Gastroesophageal sphincter (tissue), 4 donors: ENCODE data around the gene ABHD1. TPM values are rescaled to one million over a fixed set of nuclear protein-coding genes. Genes with fewer than 3 reads are reported as not detected.
"Not testable (repeated sequence)": the region's sequence is repeated elsewhere in the genome, so short reads cannot be mapped to it uniquely, and the experiment has no call there.

Source experiments
- ATAC-seq: fragments of 150-250 bp; one replicate; pipeline ENCODE4 v1.9.1; 2016; ENCODE audit warnings: mild to moderate bottlenecking, moderate library complexity
- H3K27ac ChIP-seq, 4 donors: fragments of 200-600 bp; sonication (generic) in 3 of 4; 1 replicate in 3 of 4; 2 replicates in 1 of 4; pipeline ENCODE4 v1.5.1; 2016 to 2019
- H3K27me3 ChIP-seq: fragments of 200-600 bp; sonication (generic); one replicate; pipeline ENCODE4 v1.5.1; 2019
- H3K36me3 ChIP-seq, 2 donors: fragments of 200-600 bp; sonication (generic); one replicate each; pipeline ENCODE4 v1.5.1; 2019; ENCODE audit warnings: control low read depth in 1 of 2
- H3K4me1 ChIP-seq, 3 donors: fragments of 200-600 bp; sonication (generic); 1 replicate in 2 of 3; 2 replicates in 1 of 3; pipeline ENCODE4 v1.5.1; 2016 to 2019; ENCODE audit warnings: control low read depth in 2 of 3
- H3K4me3 ChIP-seq, 2 donors: fragments of 200-600 bp; sonication (generic); one replicate each; pipeline ENCODE4 v1.5.1; 2019; ENCODE audit warnings: mild to moderate bottlenecking in 1 of 2, moderate library complexity in 1 of 2
- H3K9me3 ChIP-seq, 3 donors: fragments of 200-600 bp; sonication (generic); one replicate each; pipeline ENCODE4 v1.5.1; 2017 to 2019; ENCODE audit warnings: control low read depth in 2 of 3
- EP300 ChIP-seq: sonication (generic); formaldehyde crosslinking; IDR thresholded peaks from one replicate; pipeline ENCODE4 v1.6.1; 2017; ENCODE audit warnings: antibody characterized with exemption, mild to moderate bottlenecking
- POLR2A ChIP-seq, 2 donors: fragments of 450-650 bp; IDR thresholded peaks; one replicate each; pipeline ENCODE4 v1.6.1; 2017; ENCODE audit warnings: antibody characterized with exemption in 2 of 2, mild to moderate bottlenecking in 2 of 2, moderate library complexity in 1 of 2
- POLR2AphosphoS5 ChIP-seq: sonication (generic); formaldehyde crosslinking; IDR thresholded peaks from one replicate; pipeline ENCODE4 v1.6.1; 2017; ENCODE audit warnings: antibody characterized with exemption
- WGBS, 2 donors: methylation state at CpG; one replicate each; pipeline ENCODE4 v1.1.5; 2018; ENCODE audit warnings: low coverage in 1 of 2; 5-methylcytosine and 5-hydroxymethylcytosine counted together
- total RNA-seq, 4 donors: library from RNA; depleted of rRNA; stranded (reverse); fragments of >200 nt; gene quantifications; one replicate each; pipeline ENCODE4 v1.1.0, GENCODE V29; 2016
- TF ChIP-seq, protein P1 (sequence below), 4 experiments: fragments of 200-600 bp in 2 of 4; fragments of 450-650 bp in 2 of 4; sonication (generic) in 1 of 4; IDR thresholded peaks; one replicate each; pipeline ENCODE4 v1.5.1; 2017 to 2019; ENCODE audit warnings: antibody characterized with exemption in 4 of 4, mild to moderate bottlenecking in 2 of 4, moderate library complexity in 2 of 4

The ABHD1 gene
- total RNA-seq, 4 donors from 2014 or later, result 1.5 TPM; not detected in 3

GRCh38 chr2:27117995-27118524 lies 5.6 kb upstream of the ABHD1 start:
- TF ChIP-seq POLR2A (IDR thresholded peaks at IDR 0.05) (no peak), POLR2AphosphoS5 (no peak), EP300 (no peak)
- TF ChIP-seq, protein P1, sequence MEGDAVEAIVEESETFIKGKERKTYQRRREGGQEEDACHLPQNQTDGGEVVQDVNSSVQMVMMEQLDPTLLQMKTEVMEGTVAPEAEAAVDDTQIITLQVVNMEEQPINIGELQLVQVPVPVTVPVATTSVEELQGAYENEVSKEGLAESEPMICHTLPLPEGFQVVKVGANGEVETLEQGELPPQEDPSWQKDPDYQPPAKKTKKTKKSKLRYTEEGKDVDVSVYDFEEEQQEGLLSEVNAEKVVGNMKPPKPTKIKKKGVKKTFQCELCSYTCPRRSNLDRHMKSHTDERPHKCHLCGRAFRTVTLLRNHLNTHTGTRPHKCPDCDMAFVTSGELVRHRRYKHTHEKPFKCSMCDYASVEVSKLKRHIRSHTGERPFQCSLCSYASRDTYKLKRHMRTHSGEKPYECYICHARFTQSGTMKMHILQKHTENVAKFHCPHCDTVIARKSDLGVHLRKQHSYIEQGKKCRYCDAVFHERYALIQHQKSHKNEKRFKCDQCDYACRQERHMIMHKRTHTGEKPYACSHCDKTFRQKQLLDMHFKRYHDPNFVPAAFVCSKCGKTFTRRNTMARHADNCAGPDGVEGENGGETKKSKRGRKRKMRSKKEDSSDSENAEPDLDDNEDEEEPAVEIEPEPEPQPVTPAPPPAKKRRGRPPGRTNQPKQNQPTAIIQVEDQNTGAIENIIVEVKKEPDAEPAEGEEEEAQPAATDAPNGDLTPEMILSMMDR (IDR thresholded peaks at IDR 0.05), result no peak
- peak overlapping the region in 1 of 2 donors; percentile 50 for H3K4me3 ChIP-seq
- H3K36me3 ChIP-seq, result no peaks in the 10 kb centered on the region
- peaks cover 40% of the 10 kb centered on the region for H3K27me3 ChIP-seq
- no peak for ATAC-seq
- H3K9me3 ChIP-seq, result no peaks in the 10 kb centered on the region
- WGBS, 2 donors, result 21 to 80% methylated on average over 2 to 3 of the region's 14 CpGs
- H3K4me1 ChIP-seq, result peaks cover 0 to 17% (median 5%) of the 10 kb centered on the region in 3 donors
- H3K27ac ChIP-seq, result no peak overlapping the region

GRCh38 chr2:27118525-27119329 lies 4.9 kb upstream of the ABHD1 start, which contains the start of gene CGREF1:
TSS of gene CGREF1 (minus strand) at chr2:27119128. CDS start at chr2:27104366, 14,762 bp downstream.
- H3K27ac ChIP-seq, result no peak within 1 kb of the TSS
- H3K9me3 ChIP-seq, result no peaks in the 10 kb centered on the region
- no peaks in the 10 kb centered on the region for H3K36me3 ChIP-seq
- peaks cover 40% of the 10 kb centered on the region for H3K27me3 ChIP-seq
- TF ChIP-seq, protein P1 (IDR thresholded peaks at IDR 0.05), result no peak
- TF ChIP-seq POLR2AphosphoS5 (no peak), EP300 (no peak), POLR2A (IDR thresholded peaks at IDR 0.05) (no peak)
- H3K4me1 ChIP-seq, result peaks cover 0 to 24% (median 5%) of the 10 kb centered on the region in 3 donors
- peak; percentile 35 for ATAC-seq
- peak within 1 kb of the TSS in 1 of 2 donors; percentile 50 for H3K4me3 ChIP-seq
- 26% methylated on average over 6 of the region's 84 CpGs; no CpG with 5 or more reads in 1 of the 2 donors for WGBS, 2 donors

DNA sequence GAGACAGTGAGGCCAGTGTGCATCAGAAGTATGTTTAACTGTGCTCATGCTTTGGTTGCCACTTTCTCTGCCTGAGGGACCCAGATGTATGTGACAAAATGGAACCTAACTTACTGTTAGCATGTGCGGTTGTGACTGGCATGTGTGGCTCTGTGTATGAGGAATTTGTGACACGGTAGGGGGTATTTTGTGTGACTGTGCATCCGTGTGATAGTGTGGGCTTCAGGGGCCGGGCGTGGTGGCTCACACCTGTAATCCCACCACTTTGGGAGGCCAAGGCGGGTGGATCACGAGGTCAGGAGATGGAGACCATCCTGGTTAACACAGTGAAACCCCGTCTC lies 4.3 kb upstream of the ABHD1 start:
- H3K9me3 ChIP-seq, H3K36me3 ChIP-seq, H3K27ac ChIP-seq, ATAC-seq: not testable (repeated sequence)
- H3K4me1 ChIP-seq, result peaks cover 0 to 28% (median 5%) of the 10 kb centered on the region in 3 donors
- peak overlapping the region in 1 of 2 donors; percentile 50 for H3K4me3 ChIP-seq
- peaks cover 40% of the 10 kb centered on the region for H3K27me3 ChIP-seq
- WGBS, 2 donors, result 73% methylated on average over 7 of the region's 8 CpGs; no CpG with 5 or more reads in 1 of the 2 donors

- Histone ChIP-seq H3K36me3 (no peaks in the 10 kb centered on the region), H3K4me1 (peaks cover 0 to 28% (median 5%) of the 10 kb centered on the region in 3 donors), H3K4me3 (no peak overlapping the region), H3K9me3 (no peaks in the 10 kb centered on the region), H3K27me3 (peaks cover 29% of the 10 kb centered on the region), H3K27ac (no peak overlapping the region)
- 88 to 100% methylated on average over 1 to 2 of the region's 2 CpGs for WGBS, 2 donors
- ATAC-seq, result no peak
- TF ChIP-seq EP300 (no peak), POLR2AphosphoS5 (no peak), POLR2A (IDR thresholded peaks at IDR 0.05) (no peak)
- TF ChIP-seq, protein P1 (IDR thresholded peaks at IDR 0.05), result no peak
Measured at GRCh38 chr2:27121906-27122305, 1.7 kb upstream of the ABHD1 start.

DNA sequence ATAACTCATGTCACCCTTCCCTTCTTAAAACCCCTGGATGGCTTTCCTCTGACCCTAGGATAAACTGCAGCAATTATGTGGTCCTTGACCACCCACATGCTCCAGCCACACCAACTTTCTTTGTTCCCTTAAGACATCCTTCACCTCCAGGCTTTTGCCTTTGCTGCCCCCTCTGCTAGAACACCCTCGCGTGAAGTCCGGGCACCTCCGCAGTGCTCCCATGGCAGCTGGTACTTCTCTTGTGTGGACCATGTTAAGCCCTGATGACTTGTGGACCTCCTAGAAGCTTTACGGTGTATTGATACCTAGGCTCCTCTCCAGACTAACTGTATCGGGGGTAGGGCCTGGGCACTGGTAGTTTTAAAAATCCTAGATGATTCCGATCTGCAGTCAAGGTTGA lies 824 bp upstream of the ABHD1 start:
- no peak overlapping the region for H3K27ac ChIP-seq
- peak overlapping the region in 1 of 2 donors; percentile 69 for H3K4me3 ChIP-seq
- peaks cover 20% of the 10 kb centered on the region for H3K27me3 ChIP-seq
- H3K36me3 ChIP-seq, result no peaks in the 10 kb centered on the region
- peaks cover 0 to 28% (median 5%) of the 10 kb centered on the region in 3 donors for H3K4me1 ChIP-seq
- ATAC-seq, result no peak
- TF ChIP-seq, protein P1 (IDR thresholded peaks at IDR 0.05), result no peak
- WGBS, 2 donors, result 82 to 91% methylated on average over 4 of the region's 7 CpGs
- H3K9me3 ChIP-seq, result no peaks in the 10 kb centered on the region
